Cardiac muscle cell (in vitro differentiated cells and primary cell): ENCODE results near the gene TRNT1. TPM values are rescaled to one million over a fixed set of nuclear protein-coding genes. Genes with fewer than 3 reads are reported as not detected.

Source experiments
- DNase-seq, 2 donors: peaks; one replicate each; pipeline versions ENCODE4 v3.0.0 to v3.0.0-alpha.2; 2010 to 2017; ENCODE audit warnings: low read depth in 1 of 2, low spot score in 1 of 2
- H3K27ac ChIP-seq: fragments of 200-600 bp; sonication (generic); 2 replicates; pipeline ENCODE4 v1.5.1; 2016
- H3K27me3 ChIP-seq: fragments of 200-600 bp; sonication (generic); 2 replicates; pipeline ENCODE4 v1.6.0; 2016; ENCODE audit warnings: control low read depth
- H3K36me3 ChIP-seq: fragments of 200-600 bp; sonication (generic); 2 replicates; pipeline ENCODE4 v1.5.1; 2016; ENCODE audit warnings: control low read depth
- H3K4me1 ChIP-seq: fragments of 200-600 bp; sonication (generic); 2 replicates; pipeline ENCODE4 v1.8.1; 2017; ENCODE audit warnings: low read depth, mild to moderate bottlenecking, mixed run types
- H3K4me3 ChIP-seq: fragments of 200-600 bp; sonication (generic); 2 replicates; pipeline ENCODE4 v1.5.1; 2016; ENCODE audit warnings: mild to moderate bottlenecking
- H3K9me3 ChIP-seq: fragments of 200-600 bp; sonication (generic); 2 replicates; pipeline ENCODE4 v1.5.1; 2017; ENCODE audit warnings: low read depth, mild to moderate bottlenecking, control low read depth
- polyA plus RNA-seq: library from polyadenylated mRNA; unstranded; fragments of >200 nt; fragmentation: Nextera tagmentation; extraction: Ambion mirVana; gene quantifications from 2 replicates; pipeline ENCODE4 v1.2.1, GENCODE V29; 2016
- total RNA-seq: library from RNA; depleted of rRNA; stranded (reverse); fragments of >200 nt; gene quantifications from 2 replicates; pipeline ENCODE4 v1.2.3, GENCODE V29; 2016
- TF ChIP-seq, protein P1 (sequence below): IDR thresholded peaks from 2 replicates; pipeline ENCODE4 v1.5.1; 2012; ENCODE audit warnings: low read depth, mild to moderate bottlenecking, low read length

TRNT1 gene
- total and polyA plus RNA-seq, 2 experiments from 2014 or later: 12.2 to 25.1 TPM

- Histone ChIP-seq H3K4me3 (no peak overlapping the region), H3K27ac (no peak overlapping the region), H3K9me3 (no peaks in the 10 kb centered on the region), H3K4me1 (no peaks in the 10 kb centered on the region), H3K27me3 (no peaks in the 10 kb centered on the region), H3K36me3 (no peaks in the 10 kb centered on the region)
- DNase-seq: peak; percentile 47 to 67
- TF ChIP-seq, protein P1, sequence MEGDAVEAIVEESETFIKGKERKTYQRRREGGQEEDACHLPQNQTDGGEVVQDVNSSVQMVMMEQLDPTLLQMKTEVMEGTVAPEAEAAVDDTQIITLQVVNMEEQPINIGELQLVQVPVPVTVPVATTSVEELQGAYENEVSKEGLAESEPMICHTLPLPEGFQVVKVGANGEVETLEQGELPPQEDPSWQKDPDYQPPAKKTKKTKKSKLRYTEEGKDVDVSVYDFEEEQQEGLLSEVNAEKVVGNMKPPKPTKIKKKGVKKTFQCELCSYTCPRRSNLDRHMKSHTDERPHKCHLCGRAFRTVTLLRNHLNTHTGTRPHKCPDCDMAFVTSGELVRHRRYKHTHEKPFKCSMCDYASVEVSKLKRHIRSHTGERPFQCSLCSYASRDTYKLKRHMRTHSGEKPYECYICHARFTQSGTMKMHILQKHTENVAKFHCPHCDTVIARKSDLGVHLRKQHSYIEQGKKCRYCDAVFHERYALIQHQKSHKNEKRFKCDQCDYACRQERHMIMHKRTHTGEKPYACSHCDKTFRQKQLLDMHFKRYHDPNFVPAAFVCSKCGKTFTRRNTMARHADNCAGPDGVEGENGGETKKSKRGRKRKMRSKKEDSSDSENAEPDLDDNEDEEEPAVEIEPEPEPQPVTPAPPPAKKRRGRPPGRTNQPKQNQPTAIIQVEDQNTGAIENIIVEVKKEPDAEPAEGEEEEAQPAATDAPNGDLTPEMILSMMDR: no peak
Observed at GRCh38 chr3:3113042-3113709, 13.6 kb upstream of the TRNT1 start.

DNA sequence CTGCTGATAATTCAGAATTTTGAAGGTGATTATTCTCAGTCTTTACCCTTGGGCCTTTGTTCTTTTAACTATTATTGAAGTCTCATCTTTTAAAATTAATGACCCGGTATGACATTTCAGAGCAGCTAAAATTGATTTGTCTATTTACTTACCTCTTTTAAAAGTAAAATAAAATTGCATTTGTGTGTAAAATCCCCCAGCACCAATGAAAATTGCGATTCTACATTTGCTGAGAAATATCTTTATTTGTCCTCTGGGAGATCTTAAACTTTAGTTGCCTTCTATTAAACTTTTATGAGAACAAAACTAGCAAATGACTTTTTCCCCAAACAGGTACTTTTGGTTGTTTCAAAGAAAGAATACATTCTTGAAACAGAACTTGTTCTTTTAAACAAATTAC lies 9.1 kb upstream of the TRNT1 start:
- TF ChIP-seq, protein P1: no peak
- Histone ChIP-seq H3K4me3 (no peak overlapping the region), H3K36me3 (no peaks in the 10 kb centered on the region), H3K9me3 (no peaks in the 10 kb centered on the region), H3K27ac (no peak overlapping the region), H3K27me3 (no peaks in the 10 kb centered on the region), H3K4me1 (no peaks in the 10 kb centered on the region)
- DNase-seq: no peak

DNA sequence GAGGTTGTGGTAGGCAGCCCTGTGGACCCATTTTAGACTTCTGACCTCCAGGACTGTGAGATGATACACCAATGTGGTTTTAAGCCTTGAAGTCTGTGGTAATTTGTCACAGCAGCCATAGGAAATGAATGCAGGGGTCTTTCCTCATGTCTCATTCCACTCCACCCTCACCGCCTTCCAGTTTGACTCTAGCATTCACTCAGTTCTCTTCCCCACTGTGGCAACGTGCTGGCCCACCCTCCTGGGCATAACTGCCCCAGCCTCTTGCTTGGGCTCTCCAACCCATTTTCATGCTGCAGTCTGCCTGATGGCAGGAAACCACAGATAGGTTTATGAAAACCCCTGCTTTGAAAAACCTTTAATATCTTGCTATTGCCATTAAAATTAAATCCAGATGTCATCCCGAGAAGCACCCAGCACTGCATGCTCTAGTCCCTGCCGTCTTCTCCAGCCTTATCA lies 7.3 kb upstream of the TRNT1 start:
- H3K27ac ChIP-seq: no peak overlapping the region
- DNase-seq: no peak
- H3K27me3 ChIP-seq: no peaks in the 10 kb centered on the region
- TF ChIP-seq, protein P1: no peak
- no peaks in the 10 kb centered on the region for H3K4me1 ChIP-seq
- no peaks in the 10 kb centered on the region for H3K9me3 ChIP-seq
- no peak overlapping the region for H3K4me3 ChIP-seq
- no peaks in the 10 kb centered on the region for H3K36me3 ChIP-seq

- Histone ChIP-seq H3K36me3 (peaks cover 15% of the 10 kb centered on the region), H3K4me3 (peak overlapping the region; percentile 88), H3K27ac (peak overlapping the region; percentile 84), H3K27me3 (no peaks in the 10 kb centered on the region), H3K4me1 (peaks cover 4% of the 10 kb centered on the region), H3K9me3 (no peaks in the 10 kb centered on the region)
- TF ChIP-seq, protein P1: no peak
- no peak for DNase-seq
Observed at GRCh38 chr3:3125977-3126376, 763 bp upstream of the TRNT1 start.

GRCh38 chr3:3127432-3128010 lies 781 bp downstream of the TRNT1 start:
- peaks cover 4% of the 10 kb centered on the region for H3K4me1 ChIP-seq
- H3K27ac ChIP-seq: peak overlapping the region; percentile 84
- no peaks in the 10 kb centered on the region for H3K9me3 ChIP-seq
- peak in 1 of 2 donors; percentile 13 for DNase-seq
- H3K36me3 ChIP-seq: peaks cover 18% of the 10 kb centered on the region
- no peaks in the 10 kb centered on the region for H3K27me3 ChIP-seq
- H3K4me3 ChIP-seq: peak overlapping the region; percentile 88
- TF ChIP-seq, protein P1: no peak
